Pancreas (tissue), 10 donors: ENCODE results near the gene FOXP4. TPM values are rescaled to one million over a fixed set of nuclear protein-coding genes. Genes with fewer than 3 reads are reported as not detected.

ENCODE experiments used
- ATAC-seq, 4 donors: fragments of 200-7000 bp; cut with Tn5 transposase; one replicate each; pipeline versions ENCODE4 v1.8.0 to v1.9.1; 2020; ENCODE audit warnings: mild to moderate bottlenecking in 4 of 4, moderate library complexity in 4 of 4
- DNase-seq, 6 donors: peaks; one replicate each; pipeline ENCODE4 v3.0.0-alpha.2; 2020
- FAIRE-seq: peaks from 2 replicates; lab custom pipeline; 2012; peaks lifted over from hg19 to GRCh38; lab: Jason Lieb, UNC
- H3K27ac ChIP-seq, 4 donors: fragments of 200-600 bp; sonication (generic); 1 replicate in 3 of 4; 2 replicates in 1 of 4; pipeline versions ENCODE4 v1.5.0 to v1.8.0; 2020
- H3K27me3 ChIP-seq, 4 donors: fragments of 200-600 bp; one replicate each; pipeline ENCODE4 v1.8.0; 2021
- H3K36me3 ChIP-seq, 3 donors: fragments of 200-600 bp; sonication (generic) in 1 of 3; one replicate each; pipeline versions ENCODE4 v1.5.0 to v1.8.0; 2020 to 2021
- H3K4me1 ChIP-seq, 3 donors: fragments of 200-600 bp; one replicate each; pipeline ENCODE4 v1.8.0; 2021
- H3K4me3 ChIP-seq, 4 donors: fragments of 200-600 bp; sonication (generic) in 2 of 4; one replicate each; pipeline versions ENCODE4 v1.5.0 to v1.8.0; 2020 to 2021
- H3K9me3 ChIP-seq, 4 donors: fragments of 200-600 bp; one replicate each; pipeline ENCODE4 v1.8.0; 2021
- CTCF ChIP-seq, 4 donors: fragments of 200-600 bp; sonication (generic) in 3 of 4; IDR thresholded peaks; one replicate each; pipeline versions ENCODE4 v1.5.0 to v1.8.0; 2021; ENCODE audit warnings: antibody characterized with exemption in 4 of 4
- WGBS, 2 donors: extraction: QIAGEN DNeasy Blood & Tissue Kit; methylation state at CpG; one replicate each; pipeline ENCODE4 v1.1.7; 2013; 5-methylcytosine and 5-hydroxymethylcytosine counted together
- intact Hi-C, 3 donors: fragments of 100-400 bp; cut with DNase I; formaldehyde crosslinking; loops; one replicate each; pipeline versions ENCODE4 v1.11.1 to v1.14.2; 2022
- polyA plus RNA-seq, 2 donors: library from polyadenylated mRNA; stranded (reverse); fragments of 200-250 nt; gene quantifications; one replicate each; pipeline ENCODE4 v1.2.3, GENCODE V29; 2013
- total RNA-seq, 6 donors: library from RNA; stranded (reverse); fragmentation: NEBNext Ultra II Directional in 4 of 6; extraction: Animal tissue kit (Norgen Biotek cat#: 25700) in 4 of 6; gene quantifications; one replicate each; pipeline versions ENCODE4 v1.2.1 to v1.2.4, GENCODE V29; 2021 to 2023
- donor health status: healthy with polysubstance abuse.
- donor health status: DM: no; HTN: no; CAD: no; lungs with moderate emphysema.
- donor health status: DM: no; HTN: no; CAD: no.
- donor health status: control.
- donor health status: control.
- donor health status: Bipolar disorder and iron deficiency.
- donor health status: DM: yes; HTN: yes; CAD: no.
- donor health status: DM: no; HTN: no; CAD: no.
- donor health status: DM: no; HTN: no; CAD: no.
- donor health status: DM: yes; HTN: yes; CAD: no.

Gene FOXP4
- total and polyA plus RNA-seq, 8 donors = 23.1 to 29.3 (median 26.3) TPM

DNA sequence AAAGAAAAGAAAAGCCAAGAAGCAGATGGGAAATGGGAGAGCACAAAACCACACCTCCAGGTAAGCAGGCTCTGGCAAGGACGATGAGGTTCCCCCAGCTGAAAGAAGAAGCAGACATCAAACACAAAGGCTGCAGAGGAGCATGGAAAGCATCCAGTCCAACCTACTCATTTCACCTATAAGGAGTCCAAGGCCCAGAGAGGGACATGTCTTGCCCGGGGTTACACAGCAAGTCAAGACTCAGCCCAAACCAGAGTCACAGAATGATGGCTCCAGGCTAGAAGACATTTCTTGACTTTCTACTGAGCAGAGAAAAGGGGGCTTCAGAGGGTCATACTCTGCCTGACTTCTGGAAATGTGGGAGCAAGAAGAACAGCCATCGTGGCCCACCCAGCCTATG lies 45.6 kb upstream of the FOXP4 start:
- 64 to 75% methylated on average over 3 of the region's 3 CpGs for whole genome bisulfite sequencing, 2 donors
- Histone ChIP-seq H3K9me3 (no peaks in the 10 kb centered on the region), H3K27me3 (no peaks in the 10 kb centered on the region), H3K4me3 (no peak overlapping the region), H3K36me3 (no peaks in the 10 kb centered on the region), H3K4me1 (peaks cover 0 to 19% (median 10%) of the 10 kb centered on the region in 3 donors), H3K27ac (no peak overlapping the region)
- FAIRE-seq (no peak), DNase-seq (no peak), ATAC-seq (no peak)
- intact Hi-C loops = no loop called here
- TF ChIP-seq CTCF (IDR thresholded peaks at IDR 0.05) = no peak

DNA sequence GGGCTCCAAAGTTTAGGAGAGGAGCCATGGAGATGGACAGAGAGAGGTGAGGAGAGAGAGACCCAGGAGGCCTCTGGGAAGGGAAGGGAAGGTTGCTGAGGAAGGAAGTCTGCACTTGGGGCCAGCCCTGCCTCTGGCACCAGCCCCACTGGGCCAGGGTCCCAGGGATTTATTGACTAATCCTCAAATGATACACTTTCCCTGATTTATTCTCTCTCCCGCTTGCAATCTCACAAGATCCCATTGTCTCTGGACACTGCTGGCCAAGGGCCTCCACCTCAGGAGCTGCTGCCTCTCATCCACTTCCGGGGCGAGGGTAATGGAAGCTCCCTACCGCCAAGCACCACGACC lies 43.6 kb upstream of the FOXP4 start:
- no peak for FAIRE-seq
- Histone ChIP-seq H3K4me3 (no peak overlapping the region), H3K36me3 (no peaks in the 10 kb centered on the region), H3K9me3 (no peaks in the 10 kb centered on the region), H3K27ac (no peak overlapping the region), H3K27me3 (no peaks in the 10 kb centered on the region), H3K4me1 (peaks cover 0 to 22% (median 10%) of the 10 kb centered on the region in 3 donors)
- no peak for ATAC-seq
- 67 to 71% methylated on average over 5 of the region's 5 CpGs for WGBS, 2 donors
- no peak for DNase-seq
- intact Hi-C loops = no loop called here
- no peak for TF ChIP-seq CTCF (IDR thresholded peaks at IDR 0.05)

DNA sequence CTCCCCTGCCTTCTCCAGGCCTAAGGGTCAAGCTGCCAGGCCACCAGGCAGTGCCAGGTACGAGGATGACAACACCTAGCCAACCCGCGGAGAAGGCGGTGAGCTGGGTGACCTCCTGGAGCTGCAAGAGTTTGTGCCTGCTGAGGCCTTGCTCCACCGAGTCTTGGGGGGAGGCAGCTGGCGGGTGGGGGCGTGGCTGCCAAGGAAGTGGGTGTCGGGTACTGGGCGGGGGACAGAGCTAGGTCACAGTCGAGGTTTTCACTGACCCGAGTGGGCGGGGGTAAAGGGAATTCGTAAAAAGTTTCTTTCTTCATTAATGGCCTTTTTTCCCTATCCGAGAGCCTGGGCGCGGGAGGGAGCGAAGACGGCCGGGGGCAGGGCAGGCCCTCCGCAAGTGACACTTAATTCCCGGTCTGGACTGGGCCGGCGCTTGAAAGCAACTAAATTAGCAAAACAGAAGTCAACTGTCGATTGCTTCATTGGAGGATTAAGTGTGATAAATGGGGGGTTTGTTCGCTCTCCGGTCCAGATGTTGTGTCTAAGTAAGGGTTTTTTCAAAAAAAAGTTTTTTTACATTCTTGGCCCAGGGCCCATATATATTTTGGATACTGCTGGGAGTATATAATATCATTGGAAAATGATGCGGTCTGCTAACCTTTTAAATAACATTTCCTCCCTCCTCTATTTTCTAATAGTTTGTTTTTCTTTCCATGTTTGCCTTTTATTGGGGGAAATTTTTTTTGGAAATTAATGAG lies 43.1 kb upstream of the FOXP4 start:
- Histone ChIP-seq H3K9me3 (no peaks in the 10 kb centered on the region), H3K4me3 (peak overlapping the region in 1 of 4 donors; percentile 45), H3K36me3 (no peaks in the 10 kb centered on the region), H3K27me3 (no peaks in the 10 kb centered on the region), H3K27ac (no peak overlapping the region), H3K4me1 (peaks cover 0 to 22% (median 10%) of the 10 kb centered on the region in 3 donors)
- 70 to 77% methylated on average over 27 of the region's 27 CpGs for WGBS, 2 donors
- FAIRE-seq = no peak
- TF ChIP-seq CTCF (IDR thresholded peaks at IDR 0.05) = no peak
- ATAC-seq = no peak
- DNase-seq = peak in 2 of 6 donors; percentile 37 to 71
- intact Hi-C loops = no loop called here

GRCh38 chr6:41503827-41504465 lies 42.2 kb upstream of the FOXP4 start:
- intact Hi-C loops = no loop called here
- H3K27me3 ChIP-seq = no peaks in the 10 kb centered on the region
- H3K9me3 ChIP-seq = no peaks in the 10 kb centered on the region
- H3K4me1 ChIP-seq = peaks cover 0 to 22% (median 10%) of the 10 kb centered on the region in 3 donors
- H3K36me3 ChIP-seq = no peaks in the 10 kb centered on the region
- peak overlapping the region in 3 of 4 donors; percentile 10 to 45 (median 39) for H3K4me3 ChIP-seq
- H3K27ac ChIP-seq = peak overlapping the region in 2 of 4 donors; percentile 50 to 51
- WGBS, 2 donors = 5 to 9% methylated on average over 49 to 52 of the region's 52 CpGs
- no peak for FAIRE-seq
- DNase-seq = peak in 2 of 6 donors; percentile 73 to 81
- TF ChIP-seq CTCF (IDR thresholded peaks at IDR 0.05) = no peak
- peak; percentile 56 to 80 (median 76) for ATAC-seq
